Neutrophil (primary cell): Measurements from ENCODE around the gene PFKFB3.
"Not testable (repeated sequence)": the region's sequence is repeated elsewhere in the genome, so short reads cannot be mapped to it uniquely, and the experiment has no call there.

Experiments used
- H3K27ac ChIP-seq: fragments of 200-600 bp; sonication (generic); 2 replicates; pipeline ENCODE4 v1.5.1; 2016; ENCODE audit warnings: mild to moderate bottlenecking, moderate library complexity
- H3K27me3 ChIP-seq: fragments of 200-600 bp; sonication (generic); 2 replicates; pipeline ENCODE4 v1.6.0; 2016; ENCODE audit warnings: mild to moderate bottlenecking
- H3K36me3 ChIP-seq: fragments of 200-600 bp; sonication (generic); 2 replicates; pipeline ENCODE4 v1.5.1; 2017
- H3K4me1 ChIP-seq, 2 experiments: fragments of 200-600 bp in 1 of 2; sonication (generic) in 1 of 2; 1 replicate in 1 of 2; 2 replicates in 1 of 2; pipeline versions ENCODE4 v1.5.1 to v1.6.1; 2013 to 2016; ENCODE audit warnings: low read depth in 1 of 2, low read length in 1 of 2, mild to moderate bottlenecking in 1 of 2, moderate library complexity in 1 of 2; ENCODE audit not compliant: control insufficient read depth in 1 of 2, insufficient read depth in 1 of 2
- H3K4me3 ChIP-seq, 2 experiments: fragments of 200-600 bp in 1 of 2; sonication (generic) in 1 of 2; 1 replicate in 1 of 2; 2 replicates in 1 of 2; pipeline ENCODE4 v1.5.1; 2013 to 2016; ENCODE audit warnings: low read depth in 1 of 2, low read length in 1 of 2, mild to moderate bottlenecking in 1 of 2, moderate library complexity in 1 of 2
- H3K9me3 ChIP-seq: fragments of 200-600 bp; sonication (generic); 2 replicates; pipeline ENCODE4 v1.5.1; 2016
- CTCF ChIP-seq: fragments of 200-600 bp; sonication (generic); IDR thresholded peaks from 2 replicates; pipeline ENCODE4 v1.5.1; 2016; ENCODE audit warnings: antibody characterized with exemption

The PFKFB3 gene

GRCh38 chr10:6236349-6237198 lies 33.8 kb downstream of the PFKFB3 start:
- H3K27ac ChIP-seq: peak overlapping the region; percentile 55
- peaks cover 80% of the 10 kb centered on the region for H3K36me3 ChIP-seq
- H3K4me3 ChIP-seq: no peak overlapping the region
- peaks cover 12 to 13% of the 10 kb centered on the region in 2 experiments for H3K4me1 ChIP-seq
- H3K27me3 ChIP-seq: no peaks in the 10 kb centered on the region
- TF ChIP-seq CTCF: no peak
- H3K9me3 ChIP-seq: no peaks in the 10 kb centered on the region

GRCh38 chr10:6237199-6237530 lies 34.4 kb downstream of the PFKFB3 start:
- TF ChIP-seq CTCF: no peak
- Histone ChIP-seq H3K4me3 (no peak overlapping the region), H3K27ac (peak overlapping the region; percentile 55), H3K4me1 (peaks cover 12 to 13% of the 10 kb centered on the region in 2 experiments), H3K27me3 (no peaks in the 10 kb centered on the region), H3K36me3 (peaks cover 74% of the 10 kb centered on the region), H3K9me3 (no peaks in the 10 kb centered on the region)

- peak overlapping the region; percentile 65 for H3K27ac ChIP-seq
- peaks cover 74% of the 10 kb centered on the region for H3K36me3 ChIP-seq
- peaks cover 12 to 13% of the 10 kb centered on the region in 2 experiments for H3K4me1 ChIP-seq
- not testable (repeated sequence) for H3K4me3 ChIP-seq, H3K27me3 ChIP-seq, H3K9me3 ChIP-seq
These were observed 36.0 kb downstream of the PFKFB3 start for GRCh38 chr10:6238587-6239212.

- no peak for TF ChIP-seq CTCF
- no peaks in the 10 kb centered on the region for H3K27me3 ChIP-seq
- peaks cover 71% of the 10 kb centered on the region for H3K36me3 ChIP-seq
- peak overlapping the region; percentile 65 for H3K27ac ChIP-seq
- H3K4me1 ChIP-seq: peaks cover 18 to 20% of the 10 kb centered on the region in 2 experiments
- no peaks in the 10 kb centered on the region for H3K9me3 ChIP-seq
- no peak overlapping the region for H3K4me3 ChIP-seq
These were observed 36.7 kb downstream of the PFKFB3 start for GRCh38 chr10:6239213-6239991.

GRCh38 chr10:6240254-6240653 lies 37.5 kb downstream of the PFKFB3 start:
- Histone ChIP-seq H3K9me3 (no peaks in the 10 kb centered on the region), H3K27ac (peak overlapping the region; percentile 41), H3K36me3 (peaks cover 63% of the 10 kb centered on the region), H3K27me3 (no peaks in the 10 kb centered on the region), H3K4me1 (peaks cover 18 to 22% of the 10 kb centered on the region in 2 experiments), H3K4me3 (no peak overlapping the region)
- TF ChIP-seq CTCF: no peak
